Karpas-422 (cell line): ENCODE data around the gene OR51E2. TPM values are rescaled to one million over a fixed set of nuclear protein-coding genes. Genes with fewer than 3 reads are reported as not detected.

Source experiments
- DNase-seq: peaks from one replicate; pipeline ENCODE4 v3.0.0-alpha.2; 2015
- H2AFZ ChIP-seq: fragments of 200-600 bp; sonication (generic); 2 replicates; pipeline ENCODE4 v1.6.1; 2014; ENCODE audit warnings: antibody characterized with exemption, low read length, mixed read lengths
- H3K27ac ChIP-seq: fragments of 200-600 bp; sonication (generic); 2 replicates; pipeline ENCODE4 v1.5.1; 2014; ENCODE audit warnings: mild to moderate bottlenecking, low read length, moderate library complexity
- H3K27me3 ChIP-seq: fragments of 200-600 bp; sonication (generic); 2 replicates; pipeline ENCODE4 v1.6.1; 2014; ENCODE audit warnings: low read length, mixed read lengths
- H3K36me3 ChIP-seq: fragments of 200-600 bp; sonication (generic); 2 replicates; pipeline ENCODE4 v1.6.1; 2014; ENCODE audit warnings: low read length, mixed read lengths; ENCODE audit not compliant: insufficient read depth
- H3K4me1 ChIP-seq: fragments of 200-600 bp; sonication (generic); 2 replicates; pipeline ENCODE4 v1.6.1; 2014; ENCODE audit warnings: mild to moderate bottlenecking, low read length, mixed read lengths
- H3K4me2 ChIP-seq: fragments of 200-600 bp; sonication (generic); 2 replicates; pipeline ENCODE4 v1.6.1; 2014; ENCODE audit warnings: low read length, low read depth, mild to moderate bottlenecking; ENCODE audit not compliant: poor library complexity, severe bottlenecking
- H3K4me3 ChIP-seq: fragments of 200-600 bp; sonication (generic); 2 replicates; pipeline ENCODE4 v1.5.1; 2014; ENCODE audit warnings: mild to moderate bottlenecking, antibody characterized with exemption, low read length, mixed read lengths
- H3K79me2 ChIP-seq: fragments of 200-600 bp; sonication (generic); 2 replicates; pipeline ENCODE4 v1.6.1; 2014; ENCODE audit warnings: mild to moderate bottlenecking, low read length, mixed read lengths
- H3K9ac ChIP-seq: fragments of 200-600 bp; sonication (generic); 2 replicates; pipeline ENCODE4 v1.6.0; 2014; ENCODE audit warnings: low read length
- H3K9me2 ChIP-seq: fragments of 200-600 bp; sonication (generic), shearing (Covaris generic); replicated peaks from 2 replicates; pipeline ENCODE4 v1.6.0; 2014; ENCODE audit warnings: mild to moderate bottlenecking, low read length, moderate library complexity; ENCODE audit not compliant: insufficient read depth
- H3K9me3 ChIP-seq: fragments of 300-700, 200-600 bp; sonication (generic); 2 replicates; pipeline ENCODE4 v1.6.1; 2014; ENCODE audit warnings: low read length, mixed read lengths
- H4K20me1 ChIP-seq: fragments of 200-600 bp; sonication (generic); 2 replicates; pipeline ENCODE4 v1.6.1; 2014; ENCODE audit warnings: mild to moderate bottlenecking, antibody characterized with exemption, low read length, low read depth; ENCODE audit not compliant: insufficient read depth
- total RNA-seq: library from RNA; depleted of rRNA; stranded (reverse); fragments of >200 nt; shearing (Covaris generic); gene quantifications from 2 replicates; pipeline ENCODE4 v1.2.3, GENCODE V29; 2014; ENCODE audit warnings: low replicate concordance; rRNA removed

OR51E2 gene
- total RNA-seq, 1 experiment from 2014 or later: not detected

DNA sequence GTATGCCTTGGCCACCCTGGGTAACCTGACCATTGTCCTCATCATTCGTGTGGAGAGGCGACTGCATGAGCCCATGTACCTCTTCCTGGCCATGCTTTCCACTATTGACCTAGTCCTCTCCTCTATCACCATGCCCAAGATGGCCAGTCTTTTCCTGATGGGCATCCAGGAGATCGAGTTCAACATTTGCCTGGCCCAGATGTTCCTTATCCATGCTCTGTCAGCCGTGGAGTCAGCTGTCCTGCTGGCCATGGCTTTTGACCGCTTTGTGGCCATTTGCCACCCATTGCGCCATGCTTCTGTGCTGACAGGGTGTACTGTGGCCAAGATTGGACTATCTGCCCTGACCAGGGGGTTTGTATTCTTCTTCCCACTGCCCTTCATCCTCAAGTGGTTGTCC, 57.7 kb downstream of the OR51E2 start:
- H3K36me3 ChIP-seq: no peaks in the 10 kb centered on the region
- no peak for DNase-seq
- no peaks in the 10 kb centered on the region for H3K9me3 ChIP-seq
- H2AFZ ChIP-seq: no peak overlapping the region
- no peaks in the 10 kb centered on the region for H3K27me3 ChIP-seq
- H3K9ac ChIP-seq: no peak overlapping the region
- H3K79me2 ChIP-seq: no peaks in the 10 kb centered on the region
- H3K4me1 ChIP-seq: no peaks in the 10 kb centered on the region
- H4K20me1 ChIP-seq: no peaks in the 10 kb centered on the region
- H3K4me3 ChIP-seq: no peak overlapping the region
- H3K4me2 ChIP-seq: no peak overlapping the region
- no peaks in the 10 kb centered on the region for H3K9me2 ChIP-seq
- H3K27ac ChIP-seq: no peak overlapping the region

DNA sequence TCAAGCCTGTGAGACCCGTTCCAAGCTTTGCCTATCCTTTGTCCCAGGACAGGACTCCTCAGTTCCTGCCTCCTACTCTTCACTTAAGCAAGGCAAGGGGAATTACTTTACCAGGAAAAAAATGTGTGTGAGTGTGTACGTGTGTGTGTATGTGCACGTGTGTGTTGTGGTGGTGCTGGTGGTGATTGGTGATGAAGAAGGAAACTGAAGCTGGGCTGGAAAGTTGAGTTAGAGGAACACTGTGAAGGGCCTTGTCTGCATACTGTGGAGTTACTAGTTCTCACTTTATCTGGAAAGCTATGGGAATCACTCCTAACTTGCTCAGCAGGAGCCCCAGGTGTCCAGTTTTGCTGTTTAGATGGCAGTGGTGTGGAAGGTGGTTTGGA, 60.0 kb downstream of the OR51E2 start:
- H3K9ac ChIP-seq: no peak overlapping the region
- H3K4me1 ChIP-seq: no peaks in the 10 kb centered on the region
- no peak overlapping the region for H3K27ac ChIP-seq
- DNase-seq: peak; percentile 29
- H3K27me3 ChIP-seq: no peaks in the 10 kb centered on the region
- H3K4me3 ChIP-seq: no peak overlapping the region
- H3K4me2 ChIP-seq: no peak overlapping the region
- no peaks in the 10 kb centered on the region for H4K20me1 ChIP-seq
- no peaks in the 10 kb centered on the region for H3K9me3 ChIP-seq
- H2AFZ ChIP-seq: no peak overlapping the region
- H3K36me3 ChIP-seq: no peaks in the 10 kb centered on the region
- H3K79me2 ChIP-seq: no peaks in the 10 kb centered on the region
- H3K9me2 ChIP-seq: no peaks in the 10 kb centered on the region

DNA sequence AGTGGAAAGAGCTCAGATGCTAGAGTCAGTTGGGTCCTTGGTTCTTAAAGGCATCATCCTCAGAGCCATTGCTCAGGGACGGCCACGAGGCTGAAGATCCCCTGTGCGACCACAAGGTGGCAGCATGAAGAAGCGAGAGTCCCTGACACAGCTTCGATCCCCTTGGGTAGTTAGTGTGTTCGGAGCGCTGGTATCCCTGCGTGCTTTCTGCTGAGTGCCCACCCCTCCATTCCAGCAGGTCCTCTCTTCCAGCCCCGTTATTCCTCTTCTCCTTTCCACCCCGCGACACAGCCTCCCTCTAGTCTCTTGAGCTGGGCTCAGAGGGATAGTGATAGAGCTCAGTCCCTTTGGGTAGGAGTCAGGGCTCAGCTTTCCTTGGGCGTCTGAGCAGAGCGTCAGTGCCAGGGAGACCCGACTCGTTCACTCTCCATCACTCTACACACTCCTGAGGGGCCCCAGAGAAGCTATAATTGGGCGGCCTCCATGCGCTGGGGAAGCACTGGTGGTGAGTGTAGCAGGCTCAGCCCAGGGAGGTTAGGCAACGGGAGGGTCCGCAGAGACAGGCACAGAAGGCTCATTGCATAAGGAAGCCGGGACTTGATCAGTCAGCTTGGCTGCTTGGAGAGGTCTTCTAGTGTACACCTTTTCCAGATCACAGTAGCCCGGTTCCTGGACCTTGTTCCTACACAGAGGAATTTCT, 60.5 kb downstream of the OR51E2 start, which contains the start of gene OR51D1:
TSS of gene OR51D1 (plus strand) at position 516 of the 700 bp plus-strand sequence. CDS start 2,314 bp downstream, outside the sequence.
- DNase-seq: peak; percentile 85
- Histone ChIP-seq H3K9me2 (no peaks in the 10 kb centered on the region), H3K27ac (no peak within 1 kb of the TSS), H3K9ac (no peak within 1 kb of the TSS), H3K4me1 (no peaks in the 10 kb centered on the region), H3K9me3 (no peaks in the 10 kb centered on the region), H3K4me3 (no peak within 1 kb of the TSS), H3K27me3 (no peaks in the 10 kb centered on the region), H2AFZ (no peak within 1 kb of the TSS), H3K36me3 (no peaks in the 10 kb centered on the region), H3K79me2 (no peaks in the 10 kb centered on the region), H4K20me1 (no peaks in the 10 kb centered on the region), H3K4me2 (no peak within 1 kb of the TSS)

DNA sequence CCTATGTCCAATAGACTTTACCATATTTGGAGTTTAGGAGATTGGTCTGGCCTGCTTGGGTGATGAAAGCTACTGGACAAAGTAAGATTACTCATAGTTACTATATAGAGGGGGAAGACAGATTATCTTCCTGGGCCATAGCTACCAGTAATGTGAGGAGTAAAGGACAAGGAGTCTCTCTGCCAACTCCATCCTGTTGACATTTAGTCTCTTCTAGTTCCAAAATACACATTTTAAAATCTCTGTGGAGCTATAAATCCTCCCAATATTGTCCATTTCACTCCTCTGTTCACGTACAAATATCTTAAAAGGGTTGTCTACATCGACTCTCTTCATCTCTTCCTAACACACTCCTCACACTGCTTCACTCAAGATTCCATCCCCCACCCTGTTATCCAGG, 61.5 kb downstream of the OR51E2 start:
- Histone ChIP-seq H4K20me1 (no peaks in the 10 kb centered on the region), H3K9ac (no peak overlapping the region), H3K4me1 (no peaks in the 10 kb centered on the region), H3K9me2 (no peaks in the 10 kb centered on the region), H3K4me3 (no peak overlapping the region), H3K36me3 (no peaks in the 10 kb centered on the region), H3K27ac (no peak overlapping the region), H2AFZ (no peak overlapping the region), H3K79me2 (no peaks in the 10 kb centered on the region), H3K9me3 (no peaks in the 10 kb centered on the region), H3K4me2 (no peak overlapping the region), H3K27me3 (no peaks in the 10 kb centered on the region)
- no peak for DNase-seq

Other genes starting within 250 kb of the OR51E2 start
- gene OR52K2, start 248.6 kb downstream of the OR51E2 start, total RNA-seq: not detected in 2 replicates
- gene OR52K1, start 215.2 kb downstream of the OR51E2 start, total RNA-seq: not detected in 2 replicates
- gene OR52M1, start 152.7 kb downstream of the OR51E2 start, total RNA-seq: not detected in 2 replicates
- not detected in 2 replicates for gene OR52I2, start 116.1 kb downstream of the OR51E2 start, total RNA-seq
- gene OR52I1, start 103.8 kb downstream of the OR51E2 start, total RNA-seq: not detected in 2 replicates
- 17.5 and 21.1 TPM in 2 replicates for gene TRIM68, start 89.6 kb downstream of the OR51E2 start, total RNA-seq
- gene OR51D1, start 60.4 kb downstream of the OR51E2 start, total RNA-seq: not detected in 2 replicates
- gene OR51E1, start 53.9 kb downstream of the OR51E2 start, total RNA-seq: not detected in 2 replicates
- gene MMP26, start 6.9 kb upstream of the OR51E2 start, total RNA-seq: not detected in 2 replicates
- not detected in 2 replicates for gene OR51F1, start 72.1 kb upstream of the OR51E2 start, total RNA-seq
- gene OR52R1, start 106.5 kb upstream of the OR51E2 start, total RNA-seq: not detected in 2 replicates
- gene OR51F2, start 123.5 kb upstream of the OR51E2 start, total RNA-seq: not detected in 2 replicates
- gene OR51S1, start 151.4 kb upstream of the OR51E2 start, total RNA-seq: not detected in 2 replicates
- not detected in 2 replicates for gene OR51T1, start 184.0 kb upstream of the OR51E2 start, total RNA-seq
- not detected in 2 replicates for gene OR51A7, start 205.9 kb upstream of the OR51E2 start, total RNA-seq
- not detected in 2 replicates for gene OR51G2, start 221.5 kb upstream of the OR51E2 start, total RNA-seq
- gene OR51G1, start 226.5 kb upstream of the OR51E2 start, total RNA-seq: not detected in 2 replicates
- gene OR51A4, start 249.8 kb upstream of the OR51E2 start, total RNA-seq: not detected in 2 replicates